ENCODE measurements around the gene CAMTA1. TPM values are rescaled to one million over a fixed set of nuclear protein-coding genes. Genes with fewer than 3 reads are reported as not detected.

The CAMTA1 gene
- polyA plus RNA-seq, 1 donor from 2014 or later: 162 TPM

GRCh38 chr1:7624791-7625355 lies 839.6 kb downstream of the CAMTA1 start:
- H4K20me1 ChIP-seq (ENCODE audit: insufficient read depth): no peaks in the 10 kb centered on the region
- H3K4me3 ChIP-seq (ENCODE audit: low read length): no peak overlapping the region
- no peaks in the 10 kb centered on the region for H3K27me3 ChIP-seq (ENCODE audit: insufficient read depth, low read depth, low read length)

DNA sequence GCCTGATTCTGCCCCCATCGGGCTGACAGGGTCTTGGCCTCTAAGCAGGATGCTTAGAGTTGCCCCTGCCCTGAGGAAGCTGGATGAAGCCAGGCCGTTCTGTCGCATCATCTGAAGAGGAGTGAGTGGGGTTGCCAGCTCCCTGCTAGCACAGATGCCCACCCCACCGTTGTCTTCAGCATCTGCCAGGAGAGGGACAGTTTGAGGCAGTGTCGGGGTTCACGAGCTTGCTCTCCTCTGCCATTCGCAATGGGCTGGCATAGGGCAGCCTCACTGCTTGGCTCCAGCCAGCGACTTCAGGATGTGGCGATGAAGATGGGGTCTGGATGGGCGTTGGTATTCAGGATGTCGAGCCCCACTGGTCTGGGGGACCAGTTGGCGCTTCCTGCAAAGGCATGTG lies 840.1 kb downstream of the CAMTA1 start:
- Histone ChIP-seq H3K4me2 (ENCODE audit: low read length) (no peak overlapping the region), H3K9ac (ENCODE audit: low read length) (no peak overlapping the region), H3K4me3 (ENCODE audit: low read length) (no peak overlapping the region), H3K27me3 (ENCODE audit: insufficient read depth, low read depth, low read length) (no peaks in the 10 kb centered on the region), H3K36me3 (ENCODE audit: insufficient read depth, low read length) (no peaks in the 10 kb centered on the region), H3K9me3 (ENCODE audit: low read length) (no peaks in the 10 kb centered on the region), H2AFZ (ENCODE audit: low read depth, low read length) (no peak overlapping the region), H3K27ac (ENCODE audit: low read length) (no peak overlapping the region), H4K20me1 (ENCODE audit: insufficient read depth) (no peaks in the 10 kb centered on the region), H3K79me2 (replicated peaks; ENCODE audit: insufficient read depth, low read length) (no peaks in the 10 kb centered on the region), H3K9me2 (ENCODE audit: insufficient read depth, low read length) (no peaks in the 10 kb centered on the region), H3F3A (ENCODE audit: insufficient read depth, low read length, poor library complexity, severe bottlenecking) (no peaks in the 10 kb centered on the region)
- TF ChIP-seq CTCF (IDR thresholded peaks at IDR 0.05; ENCODE audit: poor library complexity, severe bottlenecking): no peak
- no peak for TF ChIP-seq RAD21 (conservative IDR thresholded peaks at IDR 0.05)
- no peak for TF ChIP-seq POLR2AphosphoS5 (IDR thresholded peaks at IDR 0.05)
- TF ChIP-seq TAF1 (IDR thresholded peaks at IDR 0.05; ENCODE audit: low read depth): no peak
- TF ChIP-seq SMC3 (conservative IDR thresholded peaks at IDR 0.05; ENCODE audit: poor library complexity): no peak
- TF ChIP-seq EZH2 (IDR thresholded peaks at IDR 0.05; ENCODE audit: borderline replicate concordance, insufficient read depth, low read length, poor library complexity, severe bottlenecking): no peak
- no peak for TF ChIP-seq MXI1 (conservative IDR thresholded peaks at IDR 0.05; ENCODE audit: poor library complexity, severe bottlenecking)
- no peak for TF ChIP-seq EP300 (conservative IDR thresholded peaks at IDR 0.05; ENCODE audit: poor library complexity, severe bottlenecking)
- TF ChIP-seq, protein P1, sequence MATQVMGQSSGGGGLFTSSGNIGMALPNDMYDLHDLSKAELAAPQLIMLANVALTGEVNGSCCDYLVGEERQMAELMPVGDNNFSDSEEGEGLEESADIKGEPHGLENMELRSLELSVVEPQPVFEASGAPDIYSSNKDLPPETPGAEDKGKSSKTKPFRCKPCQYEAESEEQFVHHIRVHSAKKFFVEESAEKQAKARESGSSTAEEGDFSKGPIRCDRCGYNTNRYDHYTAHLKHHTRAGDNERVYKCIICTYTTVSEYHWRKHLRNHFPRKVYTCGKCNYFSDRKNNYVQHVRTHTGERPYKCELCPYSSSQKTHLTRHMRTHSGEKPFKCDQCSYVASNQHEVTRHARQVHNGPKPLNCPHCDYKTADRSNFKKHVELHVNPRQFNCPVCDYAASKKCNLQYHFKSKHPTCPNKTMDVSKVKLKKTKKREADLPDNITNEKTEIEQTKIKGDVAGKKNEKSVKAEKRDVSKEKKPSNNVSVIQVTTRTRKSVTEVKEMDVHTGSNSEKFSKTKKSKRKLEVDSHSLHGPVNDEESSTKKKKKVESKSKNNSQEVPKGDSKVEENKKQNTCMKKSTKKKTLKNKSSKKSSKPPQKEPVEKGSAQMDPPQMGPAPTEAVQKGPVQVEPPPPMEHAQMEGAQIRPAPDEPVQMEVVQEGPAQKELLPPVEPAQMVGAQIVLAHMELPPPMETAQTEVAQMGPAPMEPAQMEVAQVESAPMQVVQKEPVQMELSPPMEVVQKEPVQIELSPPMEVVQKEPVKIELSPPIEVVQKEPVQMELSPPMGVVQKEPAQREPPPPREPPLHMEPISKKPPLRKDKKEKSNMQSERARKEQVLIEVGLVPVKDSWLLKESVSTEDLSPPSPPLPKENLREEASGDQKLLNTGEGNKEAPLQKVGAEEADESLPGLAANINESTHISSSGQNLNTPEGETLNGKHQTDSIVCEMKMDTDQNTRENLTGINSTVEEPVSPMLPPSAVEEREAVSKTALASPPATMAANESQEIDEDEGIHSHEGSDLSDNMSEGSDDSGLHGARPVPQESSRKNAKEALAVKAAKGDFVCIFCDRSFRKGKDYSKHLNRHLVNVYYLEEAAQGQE (IDR thresholded peaks at IDR 0.05; ENCODE audit: borderline replicate concordance): no peak

More at GRCh38 chr1:7624791-7625355, 839.6 kb downstream of the CAMTA1 start:
- Histone ChIP-seq H3K79me2 (replicated peaks; ENCODE audit: insufficient read depth, low read length) (no peaks in the 10 kb centered on the region), H3K9ac (ENCODE audit: low read length) (no peak overlapping the region), H3K9me2 (ENCODE audit: insufficient read depth, low read length) (no peaks in the 10 kb centered on the region), H3K9me3 (ENCODE audit: low read length) (no peaks in the 10 kb centered on the region), H3K27ac (ENCODE audit: low read length) (no peak overlapping the region), H3K4me2 (ENCODE audit: low read length) (no peak overlapping the region), H2AFZ (ENCODE audit: low read depth, low read length) (no peak overlapping the region), H3K36me3 (ENCODE audit: insufficient read depth, low read length) (no peaks in the 10 kb centered on the region), H3F3A (ENCODE audit: insufficient read depth, low read length, poor library complexity, severe bottlenecking) (no peaks in the 10 kb centered on the region)
- TF ChIP-seq RAD21 (conservative IDR thresholded peaks at IDR 0.05): no peak
- no peak for TF ChIP-seq EP300 (conservative IDR thresholded peaks at IDR 0.05; ENCODE audit: poor library complexity, severe bottlenecking)
- no peak for TF ChIP-seq MXI1 (conservative IDR thresholded peaks at IDR 0.05; ENCODE audit: poor library complexity, severe bottlenecking)
- no peak for TF ChIP-seq SMC3 (conservative IDR thresholded peaks at IDR 0.05; ENCODE audit: poor library complexity)
- TF ChIP-seq EZH2 (IDR thresholded peaks at IDR 0.05; ENCODE audit: borderline replicate concordance, insufficient read depth, low read length, poor library complexity, severe bottlenecking): no peak
- no peak for TF ChIP-seq POLR2AphosphoS5 (IDR thresholded peaks at IDR 0.05)
- TF ChIP-seq, protein P1 (IDR thresholded peaks at IDR 0.05; ENCODE audit: borderline replicate concordance): no peak
- TF ChIP-seq TAF1 (IDR thresholded peaks at IDR 0.05; ENCODE audit: low read depth): no peak
- TF ChIP-seq CTCF (IDR thresholded peaks at IDR 0.05; ENCODE audit: poor library complexity, severe bottlenecking): no peak

All from neural cell (in vitro differentiated cells).